GM21737 (cell line): ENCODE results near the gene SORBS1.

Source experiments
- ATAC-seq: cut with Tn5 transposase; IDR thresholded peaks from one replicate; pipeline ENCODE4 v1.9.1; 2021; ENCODE audit warnings: mild to moderate bottlenecking, moderate library complexity; ENCODE audit not compliant: unreplicated experiment

Gene SORBS1

GRCh38 chr10:95394161-95394880 is 166.8 kb downstream of the SORBS1 start:
- ATAC-seq, result no peak

- ATAC-seq, result no peak
Measured at GRCh38 chr10:95392681-95393164, 168.4 kb downstream of the SORBS1 start.

- no peak for ATAC-seq
Measured at GRCh38 chr10:95392217-95392584, 169.0 kb downstream of the SORBS1 start.

DNA sequence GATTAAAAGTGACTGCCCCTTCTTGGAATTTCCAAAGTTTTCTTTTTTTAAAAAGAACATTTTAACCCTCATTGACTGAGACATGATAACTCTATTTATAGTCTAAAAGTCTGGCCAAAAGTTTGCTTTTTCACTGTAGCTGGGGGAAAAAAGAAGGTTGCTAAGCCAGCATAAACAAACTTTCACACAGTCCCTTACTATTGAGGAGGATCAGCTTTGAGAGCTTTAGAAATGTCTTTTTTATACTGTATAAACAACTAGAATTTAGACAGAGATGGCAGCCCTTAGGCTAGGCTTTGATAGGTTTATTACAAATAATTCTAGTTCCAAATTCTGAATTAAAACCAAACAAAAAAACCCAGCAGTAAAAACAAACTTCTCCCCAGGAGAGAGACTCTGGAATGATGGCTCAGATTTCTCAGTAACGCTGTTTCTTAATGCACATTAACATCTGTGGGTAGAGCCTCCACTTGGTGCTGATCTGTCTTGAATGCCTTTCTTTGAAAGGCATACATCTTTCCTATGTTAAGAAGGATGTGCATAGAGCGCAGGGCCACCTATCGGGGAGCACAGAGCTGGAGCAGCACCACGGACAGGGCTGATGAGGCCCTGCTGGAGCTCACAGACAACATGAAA is 169.5 kb downstream of the SORBS1 start:
- ATAC-seq, result no peak

DNA sequence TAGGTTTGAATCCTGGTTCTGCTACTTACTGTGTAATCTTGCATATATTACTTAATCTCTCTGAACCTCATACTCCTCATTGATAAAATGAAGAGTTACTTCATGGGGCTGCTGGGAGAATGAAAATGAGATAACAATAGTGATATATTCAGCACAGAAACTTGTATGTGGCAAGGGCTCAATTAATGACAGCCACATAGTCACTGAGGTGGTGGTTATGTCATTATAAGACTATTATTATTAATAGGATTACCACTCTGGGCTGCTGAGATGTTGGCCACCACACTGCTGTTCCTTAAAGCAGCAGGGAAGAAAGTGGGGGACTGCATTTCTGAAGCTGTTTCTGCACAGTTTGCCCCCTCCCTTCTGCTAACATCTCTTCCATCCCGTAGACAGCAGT is 170.0 kb downstream of the SORBS1 start:
- ATAC-seq, result no peak

GRCh38 chr10:95389982-95390381 is 171.2 kb downstream of the SORBS1 start:
- ATAC-seq, result no peak

- no peak for ATAC-seq
Measured at GRCh38 chr10:95389176-95389575, 172.0 kb downstream of the SORBS1 start.

DNA sequence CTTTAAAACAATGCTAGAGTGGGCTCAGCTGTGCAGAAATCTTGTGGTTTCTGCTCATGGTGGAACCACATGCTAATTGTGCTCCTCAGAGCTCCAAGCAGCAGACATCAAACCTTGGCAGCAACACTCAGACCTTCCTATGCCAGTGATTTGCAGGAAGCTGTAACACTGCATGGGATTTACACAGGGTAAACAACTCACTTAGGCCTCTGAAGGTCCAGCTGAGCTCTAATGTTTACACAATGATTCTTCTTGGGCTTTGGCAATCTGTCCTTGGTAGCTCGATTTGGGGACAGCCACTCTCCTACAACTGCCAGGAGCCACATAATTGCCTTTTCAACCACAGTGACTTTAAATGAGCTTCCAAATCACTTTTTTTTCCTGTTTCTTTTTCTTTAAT is 172.6 kb downstream of the SORBS1 start:
- no peak for ATAC-seq

- no peak for ATAC-seq
Measured at GRCh38 chr10:95388109-95388471, 173.1 kb downstream of the SORBS1 start.

GRCh38 chr10:95384011-95384704 is 177.0 kb downstream of the SORBS1 start:
- ATAC-seq, result no peak

DNA sequence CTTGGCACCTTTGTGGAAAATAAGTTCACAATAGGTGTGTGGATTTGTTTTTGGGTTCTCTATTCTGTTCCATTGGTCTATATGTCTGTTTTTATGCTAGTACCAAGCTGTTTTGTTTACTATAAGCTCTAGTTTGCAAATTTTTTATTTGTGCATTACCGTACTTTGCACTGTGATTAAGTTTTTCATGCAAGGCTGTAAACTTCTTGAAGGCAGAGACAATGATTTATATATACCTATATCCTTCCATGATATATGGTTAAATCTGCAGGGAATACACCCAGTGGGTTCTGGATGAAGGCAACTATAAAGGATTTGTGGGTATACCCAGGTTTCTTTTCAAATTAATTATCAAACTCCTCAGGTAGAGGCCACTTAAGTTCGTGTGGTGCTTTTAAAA is 178.6 kb downstream of the SORBS1 start:
- no peak for ATAC-seq

GRCh38 chr10:95382174-95382573 is 179.0 kb downstream of the SORBS1 start:
- ATAC-seq, result no peak

- ATAC-seq, result no peak
Measured at GRCh38 chr10:95377950-95378349, 183.2 kb downstream of the SORBS1 start.

DNA sequence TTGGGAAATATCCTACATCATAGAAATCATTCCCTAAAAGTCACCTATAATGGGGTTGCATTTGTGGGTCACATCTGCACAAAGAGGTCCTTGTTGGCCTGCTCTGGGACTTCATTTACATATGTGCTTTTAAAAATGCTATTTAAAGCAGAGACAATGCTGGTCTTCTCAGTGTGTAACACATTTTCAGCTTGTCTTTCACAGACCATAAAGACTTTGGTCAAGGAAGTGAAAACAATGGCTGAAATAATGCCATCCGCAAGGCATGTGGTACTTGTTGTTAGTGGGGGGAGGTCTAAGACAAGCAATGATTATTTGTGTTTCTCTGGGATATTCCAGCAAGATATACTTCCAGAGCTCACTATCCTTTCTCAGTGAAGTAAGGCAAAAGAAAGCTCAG is 185.8 kb downstream of the SORBS1 start:
- ATAC-seq, result no peak

GRCh38 chr10:95374597-95375209 is 186.5 kb downstream of the SORBS1 start:
- peak; percentile 80 for ATAC-seq

GRCh38 chr10:95373660-95374059 is 187.5 kb downstream of the SORBS1 start:
- ATAC-seq, result no peak

- no peak for ATAC-seq
Measured at GRCh38 chr10:95364342-95364741, 196.8 kb downstream of the SORBS1 start.

GRCh38 chr10:95363303-95363912 is 197.8 kb downstream of the SORBS1 start:
- ATAC-seq, result peak; percentile 68

DNA sequence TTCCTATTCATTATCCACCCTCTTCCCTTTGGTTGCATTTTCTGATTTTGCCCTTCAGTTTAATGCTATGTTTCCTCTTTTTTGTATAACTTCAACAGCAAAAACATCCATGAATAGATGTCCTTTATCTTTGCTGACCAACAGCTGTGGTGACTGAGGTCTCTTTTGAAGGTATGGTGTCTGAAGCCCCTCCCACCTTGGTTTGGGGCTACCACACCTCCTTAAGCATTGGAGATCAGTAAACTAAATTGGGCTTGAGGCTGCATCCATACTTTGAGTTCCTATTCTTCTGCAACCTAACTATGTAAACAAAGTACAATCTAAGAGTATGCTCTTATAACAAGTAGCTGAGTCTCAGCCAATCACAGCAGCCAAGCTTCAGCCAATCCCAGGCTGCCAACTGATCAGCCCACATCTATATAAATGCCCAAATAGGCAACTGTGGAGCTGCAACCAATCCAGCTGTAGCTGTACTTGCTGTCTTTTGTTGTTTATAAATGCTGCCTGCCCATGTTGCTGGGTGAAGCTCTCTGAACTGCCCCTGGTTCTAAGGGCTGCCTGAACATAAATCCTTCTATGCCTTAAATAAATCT is 201.0 kb downstream of the SORBS1 start:
- ATAC-seq, result no peak

GRCh38 chr10:95359466-95359865 is 201.7 kb downstream of the SORBS1 start:
- no peak for ATAC-seq
